ENCODE data around the gene EPOP.
"Not testable (repeated sequence)": the region's sequence is repeated elsewhere in the genome, so short reads cannot be mapped to it uniquely, and the experiment has no call there.

Gene EPOP

GRCh38 chr17:38637951-38638350, 36.8 kb downstream of the EPOP start:
- DNase-seq, result peak; percentile 47 to 57

- DNase-seq, result no peak
Observed at GRCh38 chr17:38636054-38636453, 38.7 kb downstream of the EPOP start.

GRCh38 chr17:38632334-38632733, 42.4 kb downstream of the EPOP start:
- no peak for DNase-seq

GRCh38 chr17:38628441-38628840, 46.3 kb downstream of the EPOP start:
- peak; percentile 72 to 83 for DNase-seq

GRCh38 chr17:38627957-38628356, 46.8 kb downstream of the EPOP start:
- no peak for DNase-seq

- not testable (repeated sequence) for DNase-seq
Observed at GRCh38 chr17:38626606-38627226, 48.0 kb downstream of the EPOP start.

- DNase-seq, result no peak
Observed at GRCh38 chr17:38625482-38625881, 49.3 kb downstream of the EPOP start.

- not testable (repeated sequence) for DNase-seq
Observed at GRCh38 chr17:38624782-38625355, 49.9 kb downstream of the EPOP start.
